A549 treated with AZD2906 at 1 μM for 4 hours (cell line): ENCODE results near the gene CCDC158. TPM values are rescaled to one million over a fixed set of nuclear protein-coding genes. Genes with fewer than 3 reads are reported as not detected.

Source experiments
- total RNA-seq: library from RNA; stranded (reverse); fragments of 200-300 nt; extraction: Qiagen RNA extraction; gene quantifications from 5 replicates; pipeline ENCODE4 v1.2.3, GENCODE V29; 2022

The CCDC158 gene
- not detected in 5 replicates for total RNA-seq

DNA sequence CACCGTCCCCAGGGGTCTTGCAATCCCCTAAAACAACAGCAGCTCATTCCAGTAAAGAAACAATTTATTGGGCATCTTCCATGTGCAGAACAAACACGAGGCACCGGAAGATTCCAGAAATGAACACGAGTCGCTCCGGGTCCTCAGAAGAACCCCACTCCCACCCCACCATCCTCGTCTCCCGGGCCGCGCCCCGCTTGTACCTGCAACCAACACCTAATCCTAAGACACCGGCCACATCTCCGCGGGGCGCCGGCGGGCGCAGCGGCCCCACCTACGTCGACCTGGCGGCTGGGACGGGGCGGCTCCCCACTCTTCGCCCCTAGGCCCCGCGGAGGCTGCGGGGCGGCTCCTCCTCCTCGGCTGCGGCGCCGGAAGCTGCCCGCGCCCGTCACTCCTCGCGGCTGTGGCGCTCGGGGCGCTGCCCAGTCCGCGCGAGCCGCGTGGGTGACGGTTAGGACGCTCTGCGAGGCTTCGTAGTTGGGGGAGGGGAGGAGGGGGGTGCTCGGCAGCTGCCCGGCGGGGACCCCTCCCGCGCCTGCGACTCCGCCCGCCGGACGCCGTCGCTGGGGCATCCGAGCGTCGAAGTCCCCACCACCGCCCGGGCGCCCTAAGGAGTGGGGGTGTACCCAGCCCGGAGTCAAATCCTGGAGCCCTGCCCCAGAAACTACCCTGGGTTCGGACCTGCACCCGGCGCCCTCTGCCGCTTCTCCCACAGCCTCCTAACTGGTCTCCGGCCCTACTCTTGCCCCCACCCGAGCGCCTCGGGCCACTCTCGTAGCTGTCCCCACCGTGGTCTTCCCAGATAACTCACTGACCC is at the start of gene CCDC158:
TSS of gene CCDC158 (minus strand) at position 380 of the 820 bp plus-strand sequence. CDS start 17,934 bp downstream, outside the sequence.

DNA sequence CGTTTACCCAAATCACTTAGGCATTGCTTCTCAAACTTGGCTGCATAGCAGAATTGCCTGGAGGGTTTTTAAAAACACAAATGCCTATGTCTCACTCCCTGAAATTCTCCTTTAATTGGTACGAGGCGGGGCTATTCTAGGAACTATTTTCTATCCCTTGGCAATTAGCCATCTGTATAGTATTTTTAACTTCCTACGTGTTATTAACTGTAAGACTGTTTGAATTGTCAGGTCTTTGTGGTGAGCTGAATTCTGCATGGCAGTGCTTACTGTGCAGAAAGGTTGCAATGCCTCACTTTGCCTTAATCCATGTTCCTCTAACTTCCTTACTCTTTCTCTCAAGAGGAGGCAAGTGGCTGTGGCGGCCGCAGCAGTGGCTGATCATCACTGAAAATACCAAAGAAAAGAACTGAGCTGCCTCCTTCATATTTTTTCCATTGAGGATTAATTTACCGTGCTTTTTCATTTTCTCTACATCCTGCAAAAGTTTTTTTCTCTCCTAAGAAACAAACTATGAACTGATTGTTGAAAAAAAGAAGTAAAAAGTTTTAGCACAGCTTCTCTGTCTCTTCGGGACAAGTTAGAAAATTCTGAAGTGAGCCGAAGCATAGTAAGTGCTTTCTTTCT is 14.1 kb upstream of the CCDC158 start, which contains the start of gene SHROOM3:
TSS of gene SHROOM3 (plus strand) at position 329 of the 627 bp plus-strand sequence. CDS start 824 bp downstream, outside the sequence.

DNA sequence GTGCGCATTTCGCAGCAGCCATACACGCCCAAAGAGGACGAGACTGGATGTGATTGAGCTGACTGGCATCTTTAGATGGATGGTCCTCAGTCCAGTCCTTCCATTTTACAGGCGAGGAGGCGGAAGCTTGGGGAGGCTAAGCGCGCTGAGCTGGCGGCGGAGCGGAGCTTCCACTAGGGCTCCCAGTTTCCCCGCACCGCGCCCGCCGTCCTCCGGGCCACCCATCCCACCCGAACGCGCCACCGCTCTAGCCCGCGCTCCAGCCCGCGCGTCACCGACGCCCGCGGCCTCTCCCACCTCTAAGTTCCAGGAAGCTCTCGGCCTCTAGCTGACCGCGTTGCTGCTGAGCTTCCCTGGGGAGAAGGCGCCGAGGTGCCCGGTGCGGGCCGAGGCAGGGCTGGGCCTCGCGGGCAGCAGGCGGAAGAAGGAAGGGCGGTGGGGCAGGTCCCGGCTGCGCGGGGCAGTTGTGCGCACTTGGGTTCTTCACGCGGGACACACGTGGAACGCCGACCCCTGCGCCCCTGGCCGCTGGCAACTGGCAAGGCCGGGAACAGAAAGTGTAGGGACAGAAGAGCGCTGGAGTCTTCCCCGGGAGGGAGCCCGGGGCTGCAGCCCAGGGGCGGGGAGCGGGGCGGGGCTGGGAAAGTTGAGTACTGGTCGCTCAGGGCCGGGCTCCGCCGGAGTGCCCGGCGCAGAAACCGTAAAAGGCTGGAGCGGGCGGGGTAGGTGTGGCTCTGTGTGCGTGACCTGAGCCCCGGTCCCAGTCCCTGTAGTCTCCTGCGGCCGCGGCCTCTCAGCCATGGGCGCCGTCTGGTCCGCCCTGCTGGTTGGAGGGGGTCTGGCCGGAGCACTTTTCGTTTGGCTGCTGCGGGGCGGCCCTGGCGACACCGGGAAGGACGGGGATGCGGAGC is 114.7 kb downstream of the CCDC158 start, which contains the start of gene STBD1:
TSS of gene STBD1 (plus strand) at position 763 of the 911 bp plus-strand sequence. CDS start at position 800, 37 bp downstream.

Other genes starting within 250 kb of the CCDC158 start
- gene SCARB2, start 207.3 kb downstream of the CCDC158 start, total RNA-seq, result 42.3 to 57.2 TPM (median 48.3 TPM) in 5 replicates
- gene FAM47E, start 169.4 kb downstream of the CCDC158 start, total RNA-seq, result 0.10 to 0.21 TPM (median 0.15 TPM) in 5 replicates
- 10.8 to 13.4 TPM (median 12.3 TPM) in 5 replicates for gene STBD1, start 114.4 kb downstream of the CCDC158 start, total RNA-seq
- 12.1 to 16.1 TPM (median 15.0 TPM) in 5 replicates for gene SHROOM3, start 14.1 kb upstream of the CCDC158 start, total RNA-seq